IMR-90 (cell line): ENCODE results near the gene KIFBP. TPM values are rescaled to one million over a fixed set of nuclear protein-coding genes. Genes with fewer than 3 reads are reported as not detected.

ENCODE experiments used
- ATAC-seq: fragments of 200-7000 bp; cut with Tn5 transposase; 2 replicates; pipeline ENCODE4 v1.9.1; 2020; ENCODE audit warnings: low read depth, mild to moderate bottlenecking, moderate library complexity
- BruUV-seq: library from RNA; stranded (reverse); fragments of 400-500 nt; replicated peaks from 2 replicates; lab custom pipeline; 2021; lab: Mats Ljungman, UMichigan
- CTCF ChIA-PET: fragments of 300-600 bp; formaldehyde crosslinking; extraction: SDS; loops from one replicate; lab custom pipeline; 2021; ENCODE audit warnings: antibody characterized with exemption; lab: Yijun Ruan, JAX
- POLR2A ChIA-PET: fragments of 300-600 bp; sonication (Branson Sonifier 250); formaldehyde crosslinking; loops from one replicate; lab custom pipeline; 2022; ENCODE audit warnings: antibody characterized with exemption; ENCODE audit not compliant: unreplicated experiment; lab: Charles Lee
- DNase-seq: peaks from one replicate; pipeline ENCODE4 v3.0.0; 2013
- H2AFZ ChIP-seq: replicated peaks from 2 replicates; pipeline ENCODE3; 2013; ENCODE audit warnings: low read length, mild to moderate bottlenecking; ENCODE audit not compliant: poor library complexity
- H2AK5ac ChIP-seq: 2 replicates; pipeline ENCODE4 v1.6.1; 2013; ENCODE audit warnings: low read depth, low read length, inconsistent platforms
- H2AK9ac ChIP-seq: replicated peaks from 2 replicates; pipeline ENCODE3; 2013; ENCODE audit warnings: mild to moderate bottlenecking, low read depth, low read length, moderate library complexity; ENCODE audit not compliant: poor library complexity
- H2BK120ac ChIP-seq: 2 replicates; pipeline ENCODE4 v1.6.1; 2013; ENCODE audit warnings: low read depth, low read length, inconsistent platforms
- H2BK15ac ChIP-seq: 3 replicates; pipeline ENCODE4 v1.6.1; 2013; ENCODE audit warnings: low read depth, low read length, inconsistent platforms
- H2BK20ac ChIP-seq: 2 replicates; pipeline ENCODE4 v1.6.1; 2013; ENCODE audit warnings: low read depth, mild to moderate bottlenecking, inconsistent platforms, low read length, moderate library complexity
- H2BK5ac ChIP-seq: 2 replicates; pipeline ENCODE4 v1.6.1; 2013; ENCODE audit warnings: mild to moderate bottlenecking, low read depth, low read length, inconsistent platforms; ENCODE audit not compliant: poor library complexity, severe bottlenecking
- H3K14ac ChIP-seq: replicated peaks from 2 replicates; pipeline ENCODE4 v1.6.1; 2013; ENCODE audit warnings: low read depth, low read length, inconsistent platforms
- H3K18ac ChIP-seq: 2 replicates; pipeline ENCODE4 v1.6.1; 2013; ENCODE audit warnings: low read depth, low read length, control low read depth
- H3K23ac ChIP-seq: 2 replicates; pipeline ENCODE4 v1.6.1; 2013; ENCODE audit warnings: low read depth, low read length, inconsistent platforms
- H3K27ac ChIP-seq: 2 replicates; pipeline ENCODE4 v1.5.1; 2013; ENCODE audit warnings: mild to moderate bottlenecking, control low read depth, low read length; ENCODE audit not compliant: insufficient read depth
- H3K27me3 ChIP-seq: 2 replicates; pipeline ENCODE4 v1.6.1; 2013; ENCODE audit warnings: low read length; ENCODE audit not compliant: control insufficient read depth, insufficient read depth
- H3K36me3 ChIP-seq: 2 replicates; pipeline ENCODE4 v1.6.1; 2013; ENCODE audit warnings: low read length, mixed read lengths; ENCODE audit not compliant: control insufficient read depth, insufficient read depth
- H3K4ac ChIP-seq: 2 replicates; pipeline ENCODE4 v1.6.1; 2013; ENCODE audit warnings: low read depth, low read length, inconsistent platforms
- H3K4me1 ChIP-seq: 2 replicates; pipeline ENCODE4 v1.6.1; 2013; ENCODE audit warnings: low read length, mixed read lengths; ENCODE audit not compliant: control insufficient read depth, insufficient read depth
- H3K4me2 ChIP-seq: 2 replicates; pipeline ENCODE4 v1.6.1; 2013; ENCODE audit warnings: low read depth, mild to moderate bottlenecking, control low read depth, low read length, moderate library complexity
- H3K4me3 ChIP-seq: 2 replicates; pipeline ENCODE4 v1.5.1; 2013; ENCODE audit warnings: low read depth, mild to moderate bottlenecking, control low read depth, low read length, moderate library complexity; ENCODE audit not compliant: insufficient read depth
- H3K56ac ChIP-seq: 2 replicates; pipeline ENCODE4 v1.6.1; 2013; ENCODE audit warnings: low read length, inconsistent platforms; ENCODE audit not compliant: insufficient read depth; ENCODE audit errors: extremely low read depth
- H3K79me1 ChIP-seq, 2 experiments: 2 replicates each; pipeline ENCODE4 v1.6.1; 2013; ENCODE audit warnings: low read length in 2 of 2, inconsistent platforms in 1 of 2, low read depth in 1 of 2
- H3K9ac ChIP-seq: 2 replicates; pipeline ENCODE4 v1.6.1; 2013; ENCODE audit warnings: low read depth, low read length, control low read depth
- H3K9me1 ChIP-seq: 2 replicates; pipeline ENCODE4 v1.6.1; 2013; ENCODE audit warnings: low read length, inconsistent platforms; ENCODE audit not compliant: insufficient read depth
- H3K9me3 ChIP-seq: 2 replicates; pipeline ENCODE4 v1.6.1; 2013; ENCODE audit warnings: low read length; ENCODE audit not compliant: control insufficient read depth, insufficient read depth
- H4K20me1 ChIP-seq: 2 replicates; pipeline ENCODE4 v1.6.1; 2013; ENCODE audit warnings: low read length, inconsistent platforms; ENCODE audit not compliant: insufficient read depth
- H4K5ac ChIP-seq: 2 replicates; pipeline ENCODE4 v1.6.1; 2013; ENCODE audit warnings: mild to moderate bottlenecking, low read depth, low read length, control low read depth
- H4K8ac ChIP-seq, 2 experiments: 2 replicates each; pipeline ENCODE4 v1.6.1; 2013; ENCODE audit warnings: low read depth in 2 of 2, low read length in 2 of 2, control low read depth in 1 of 2, inconsistent platforms in 1 of 2
- H4K91ac ChIP-seq: 2 replicates; pipeline ENCODE4 v1.6.1; 2013; ENCODE audit warnings: low read depth, low read length, inconsistent platforms; ENCODE audit not compliant: insufficient read depth
- BHLHE40 ChIP-seq: fragments of 150-350 bp; IDR thresholded peaks from 2 replicates; pipeline ENCODE4 v1.6.1; 2016; ENCODE audit warnings: mild to moderate bottlenecking, low read depth, low read length
- CEBPB ChIP-seq: IDR thresholded peaks from 2 replicates; pipeline ENCODE4 v1.6.1; 2012; ENCODE audit warnings: low read depth, low read length, improper control_type of control experiment
- CHD1 ChIP-seq: IDR thresholded peaks from 2 replicates; pipeline ENCODE4 v1.6.1; 2012; ENCODE audit warnings: low read depth, low read length, improper control_type of control experiment
- FOS ChIP-seq: fragments of 150-350 bp; IDR thresholded peaks from 2 replicates; pipeline ENCODE4 v1.6.1; 2016; ENCODE audit warnings: low read depth, low read length
- MAFK ChIP-seq: IDR thresholded peaks from 2 replicates; pipeline ENCODE4 v1.6.1; 2012; ENCODE audit warnings: low read depth, low read length, improper control_type of control experiment
- MAZ ChIP-seq: IDR thresholded peaks from 2 replicates; pipeline ENCODE4 v1.6.1; 2012; ENCODE audit warnings: low read depth, mild to moderate bottlenecking, low read length, improper control_type of control experiment, moderate library complexity, borderline replicate concordance
- MXI1 ChIP-seq: IDR thresholded peaks from 2 replicates; pipeline ENCODE4 v1.6.1; 2012; ENCODE audit warnings: low read depth, mild to moderate bottlenecking, low read length, moderate library complexity, borderline replicate concordance
- NFE2L2 ChIP-seq: fragments of 150-350 bp; IDR thresholded peaks from 2 replicates; pipeline ENCODE4 v1.6.1; 2016; ENCODE audit warnings: low read depth, mild to moderate bottlenecking, low read length
- POLR2A ChIP-seq: IDR thresholded peaks from 2 replicates; pipeline ENCODE4 v1.6.1; 2012; ENCODE audit warnings: mild to moderate bottlenecking, low read depth, low read length
- RAD21 ChIP-seq: IDR thresholded peaks from 2 replicates; pipeline ENCODE4 v1.6.1; 2012; ENCODE audit warnings: low read length, improper control_type of control experiment
- RCOR1 ChIP-seq: IDR thresholded peaks from 2 replicates; pipeline ENCODE4 v1.6.1; 2012; ENCODE audit warnings: mild to moderate bottlenecking, low read length, improper control_type of control experiment; ENCODE audit not compliant: insufficient replicate concordance
- RFX5 ChIP-seq: IDR thresholded peaks from 2 replicates; pipeline ENCODE4 v1.8.0; 2012; ENCODE audit warnings: low read depth, mild to moderate bottlenecking, low read length, moderate library complexity
- SMC3 ChIP-seq: fragments of 150-350 bp; IDR thresholded peaks from 2 replicates; pipeline ENCODE4 v1.6.1; 2016; ENCODE audit warnings: low read depth, mild to moderate bottlenecking, antibody characterized with exemption, low read length, moderate library complexity
- WGBS, 2 experiments: methylation state at CpG; one replicate each; pipeline versions ENCODE4 v1.1.5 to v1.1.7; 2013; ENCODE audit warnings: missing lambda C conversion rate in 2 of 2; ENCODE audit not compliant: insufficient read length in 1 of 2; ENCODE audit errors: extremely low coverage in 2 of 2; 5-methylcytosine and 5-hydroxymethylcytosine counted together
- dilution Hi-C: fragments of 300-500 bp; cut with HindIII; formaldehyde crosslinking; loops from one replicate; pipeline ENCODE4 v1.14.3; 2018; ENCODE audit warnings: low sequenced_read_pairs; ENCODE audit not compliant: unreplicated experiment
- in situ Hi-C: fragments of 300-500 bp; cut with MboI; formaldehyde crosslinking; loops from 3 replicates; pipeline ENCODE4 v1.14.3; 2019; ENCODE audit warnings: low sequenced_read_pairs, inconsistent platforms, mixed read lengths
- intact Hi-C: fragments of 100-400 bp; cut with micrococcal nuclease; formaldehyde crosslinking; loops from 2 replicates; pipeline ENCODE4 v1.10.0; 2022
- polyA plus RNA-seq, 3 experiments: library from polyadenylated mRNA; depleted of rRNA; stranded (reverse); fragments of >200 nt; gene quantifications; 2 replicates each; pipeline ENCODE4 v1.2.3, GENCODE V29; 2012; ENCODE audit warnings: low replicate concordance in 1 of 3
- total RNA-seq: library from RNA; depleted of rRNA; stranded (reverse); fragments of >200 nt; gene quantifications from 2 replicates; pipeline ENCODE4 v1.2.3, GENCODE V29; 2012
- TF ChIP-seq, protein P1 (sequence below): fragments of 150-350 bp; IDR thresholded peaks from 2 replicates; pipeline ENCODE4 v1.6.1; 2016; ENCODE audit warnings: low read depth, mild to moderate bottlenecking, low read length, moderate library complexity, borderline replicate concordance
- TF ChIP-seq, protein P2 (sequence below): fragments of 150-350 bp; IDR thresholded peaks from 2 replicates; pipeline ENCODE4 v1.6.1; 2017; ENCODE audit warnings: mild to moderate bottlenecking, antibody characterized with exemption, low read length, low read depth
- TF ChIP-seq, protein P3 (sequence below): conservative IDR thresholded peaks from 2 replicates; pipeline ENCODE4 v1.5.1; 2012; ENCODE audit warnings: mild to moderate bottlenecking, low read depth, low read length, improper control_type of control experiment

Gene KIFBP
- total and polyA plus RNA-seq, 2 of the 4 experiments (the other 2 are of a cell fraction), result 30.6 to 51.3 TPM

DNA sequence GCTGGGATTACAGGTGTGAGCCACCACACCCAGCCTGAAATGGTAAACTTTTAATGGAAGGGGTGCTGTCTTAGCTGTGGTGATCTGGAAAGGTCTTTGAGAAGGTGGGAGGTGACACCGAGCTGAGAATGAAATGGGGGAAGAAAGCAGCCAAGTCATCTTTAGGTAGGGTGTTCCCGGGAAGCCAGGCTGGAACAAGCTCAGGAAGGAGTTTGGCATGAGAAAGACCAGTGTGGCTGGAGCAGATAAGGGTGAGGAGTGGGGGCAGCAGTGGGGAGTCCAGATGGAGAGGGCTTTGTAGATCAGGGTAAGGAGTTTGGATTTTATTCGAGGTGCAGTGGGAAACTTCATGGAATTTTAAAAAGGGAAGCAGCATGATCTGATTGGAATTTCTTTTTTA lies 30.0 kb downstream of the KIFBP start:
- H2BK20ac ChIP-seq, result no peak overlapping the region
- H3K36me3 ChIP-seq, result peaks cover 14% of the 10 kb centered on the region
- CTCF ChIA-PET, result interaction anchor here (0.6 kb wide), 1 partner anchor 16 kb away, joined by 4 read pairs; no protein-coding TSS in a partner anchor
- in situ Hi-C loops, result no loop called here
- no peaks in the 10 kb centered on the region for H4K20me1 ChIP-seq
- H2AK9ac ChIP-seq, result no peak overlapping the region
- no peak overlapping the region for H3K18ac ChIP-seq
- no peak overlapping the region for H3K4me2 ChIP-seq
- dilution Hi-C loops, result loop anchor here (25.0 kb wide), 1 partner anchor 94 kb away; the partner anchor contains the start of gene VPS26A
- H3K9me1 ChIP-seq, result 0 out of 2 replicates have a peak, but pooled peaks cover 5% of the 10 kb centered on the region
- ATAC-seq (no peak), DNase-seq (no peak)
- H3K14ac ChIP-seq, result no peak overlapping the region
- POLR2A ChIA-PET, result no interaction called here
- H3K79me1 ChIP-seq, result peaks cover 6 to 11% of the 10 kb centered on the region in 2 experiments; a peak in 1 of 4 replicates
- H3K27me3 ChIP-seq, result no peaks in the 10 kb centered on the region
- no peak overlapping the region for H2AK5ac ChIP-seq
- no peak overlapping the region for H3K23ac ChIP-seq
- no peak overlapping the region for H2BK15ac ChIP-seq
- no peak overlapping the region for H3K4ac ChIP-seq
- no peak overlapping the region for H4K91ac ChIP-seq
- BruUV-seq, result no TSS peak
- 94% methylated on average over 2 of the region's 3 CpGs; no CpG with 5 or more reads in 1 of the 2 experiments for WGBS, 2 experiments
- no peak overlapping the region for H3K4me3 ChIP-seq
- no peaks in the 10 kb centered on the region for H3K4me1 ChIP-seq
- H4K8ac ChIP-seq, result no peak overlapping the region
- no peak overlapping the region for H2BK120ac ChIP-seq
- no peak overlapping the region for H2BK5ac ChIP-seq
- no peak overlapping the region for H3K56ac ChIP-seq
- no peak overlapping the region for H4K5ac ChIP-seq
- intact Hi-C loops, result no loop called here
- no peaks in the 10 kb centered on the region for H3K9me3 ChIP-seq
- H2AFZ ChIP-seq, result no peak overlapping the region
- no peak overlapping the region for H3K27ac ChIP-seq
- no peak overlapping the region for H3K9ac ChIP-seq
- TF ChIP-seq, protein P1, sequence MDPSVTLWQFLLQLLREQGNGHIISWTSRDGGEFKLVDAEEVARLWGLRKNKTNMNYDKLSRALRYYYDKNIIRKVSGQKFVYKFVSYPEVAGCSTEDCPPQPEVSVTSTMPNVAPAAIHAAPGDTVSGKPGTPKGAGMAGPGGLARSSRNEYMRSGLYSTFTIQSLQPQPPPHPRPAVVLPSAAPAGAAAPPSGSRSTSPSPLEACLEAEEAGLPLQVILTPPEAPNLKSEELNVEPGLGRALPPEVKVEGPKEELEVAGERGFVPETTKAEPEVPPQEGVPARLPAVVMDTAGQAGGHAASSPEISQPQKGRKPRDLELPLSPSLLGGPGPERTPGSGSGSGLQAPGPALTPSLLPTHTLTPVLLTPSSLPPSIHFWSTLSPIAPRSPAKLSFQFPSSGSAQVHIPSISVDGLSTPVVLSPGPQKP, result no peak
- TF ChIP-seq CEBPB, result no peak
- TF ChIP-seq SMC3, result no peak
- TF ChIP-seq, protein P2, sequence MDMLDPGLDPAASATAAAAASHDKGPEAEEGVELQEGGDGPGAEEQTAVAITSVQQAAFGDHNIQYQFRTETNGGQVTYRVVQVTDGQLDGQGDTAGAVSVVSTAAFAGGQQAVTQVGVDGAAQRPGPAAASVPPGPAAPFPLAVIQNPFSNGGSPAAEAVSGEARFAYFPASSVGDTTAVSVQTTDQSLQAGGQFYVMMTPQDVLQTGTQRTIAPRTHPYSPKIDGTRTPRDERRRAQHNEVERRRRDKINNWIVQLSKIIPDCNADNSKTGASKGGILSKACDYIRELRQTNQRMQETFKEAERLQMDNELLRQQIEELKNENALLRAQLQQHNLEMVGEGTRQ, result no peak
- TF ChIP-seq FOS, result no peak
- TF ChIP-seq NFE2L2, result no peak
- TF ChIP-seq RCOR1, result no peak
- no peak for TF ChIP-seq MXI1
- no peak for TF ChIP-seq MAFK
- no peak for TF ChIP-seq RAD21
- no peak for TF ChIP-seq CHD1
- no peak for TF ChIP-seq POLR2A
- TF ChIP-seq, protein P3, sequence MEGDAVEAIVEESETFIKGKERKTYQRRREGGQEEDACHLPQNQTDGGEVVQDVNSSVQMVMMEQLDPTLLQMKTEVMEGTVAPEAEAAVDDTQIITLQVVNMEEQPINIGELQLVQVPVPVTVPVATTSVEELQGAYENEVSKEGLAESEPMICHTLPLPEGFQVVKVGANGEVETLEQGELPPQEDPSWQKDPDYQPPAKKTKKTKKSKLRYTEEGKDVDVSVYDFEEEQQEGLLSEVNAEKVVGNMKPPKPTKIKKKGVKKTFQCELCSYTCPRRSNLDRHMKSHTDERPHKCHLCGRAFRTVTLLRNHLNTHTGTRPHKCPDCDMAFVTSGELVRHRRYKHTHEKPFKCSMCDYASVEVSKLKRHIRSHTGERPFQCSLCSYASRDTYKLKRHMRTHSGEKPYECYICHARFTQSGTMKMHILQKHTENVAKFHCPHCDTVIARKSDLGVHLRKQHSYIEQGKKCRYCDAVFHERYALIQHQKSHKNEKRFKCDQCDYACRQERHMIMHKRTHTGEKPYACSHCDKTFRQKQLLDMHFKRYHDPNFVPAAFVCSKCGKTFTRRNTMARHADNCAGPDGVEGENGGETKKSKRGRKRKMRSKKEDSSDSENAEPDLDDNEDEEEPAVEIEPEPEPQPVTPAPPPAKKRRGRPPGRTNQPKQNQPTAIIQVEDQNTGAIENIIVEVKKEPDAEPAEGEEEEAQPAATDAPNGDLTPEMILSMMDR, result no peak
- no peak for TF ChIP-seq RFX5
- TF ChIP-seq BHLHE40, result no peak
- TF ChIP-seq MAZ, result no peak
